IMR-90 (cell line): ENCODE results near the gene TMPRSS5.
"Not testable (repeated sequence)": the region's sequence is repeated elsewhere in the genome, so short reads cannot be mapped to it uniquely, and the experiment has no call there.

Source experiments
- BHLHE40 ChIP-seq: fragments of 150-350 bp; IDR thresholded peaks from 2 replicates; pipeline ENCODE4 v1.6.1; 2016; ENCODE audit warnings: mild to moderate bottlenecking, low read depth, low read length
- CEBPB ChIP-seq: IDR thresholded peaks from 2 replicates; pipeline ENCODE4 v1.6.1; 2012; ENCODE audit warnings: low read depth, low read length, improper control_type of control experiment
- CTCF ChIP-seq: conservative IDR thresholded peaks from 2 replicates; pipeline ENCODE4 v1.5.1; 2012; ENCODE audit warnings: mild to moderate bottlenecking, low read depth, low read length, improper control_type of control experiment
- ELK1 ChIP-seq: fragments of 150-350 bp; IDR thresholded peaks from 2 replicates; pipeline ENCODE4 v1.6.1; 2016; ENCODE audit warnings: low read depth, mild to moderate bottlenecking, low read length, moderate library complexity, borderline replicate concordance
- MAFK ChIP-seq: IDR thresholded peaks from 2 replicates; pipeline ENCODE4 v1.6.1; 2012; ENCODE audit warnings: low read depth, low read length, improper control_type of control experiment
- MAZ ChIP-seq: IDR thresholded peaks from 2 replicates; pipeline ENCODE4 v1.6.1; 2012; ENCODE audit warnings: low read depth, mild to moderate bottlenecking, low read length, improper control_type of control experiment, moderate library complexity, borderline replicate concordance
- MXI1 ChIP-seq: IDR thresholded peaks from 2 replicates; pipeline ENCODE4 v1.6.1; 2012; ENCODE audit warnings: low read depth, mild to moderate bottlenecking, low read length, moderate library complexity, borderline replicate concordance
- POLR2A ChIP-seq: IDR thresholded peaks from 2 replicates; pipeline ENCODE4 v1.6.1; 2012; ENCODE audit warnings: mild to moderate bottlenecking, low read depth, low read length
- RAD21 ChIP-seq: IDR thresholded peaks from 2 replicates; pipeline ENCODE4 v1.6.1; 2012; ENCODE audit warnings: low read length, improper control_type of control experiment
- RCOR1 ChIP-seq: IDR thresholded peaks from 2 replicates; pipeline ENCODE4 v1.6.1; 2012; ENCODE audit warnings: mild to moderate bottlenecking, low read length, improper control_type of control experiment; ENCODE audit not compliant: insufficient replicate concordance
- RFX5 ChIP-seq: IDR thresholded peaks from 2 replicates; pipeline ENCODE4 v1.8.0; 2012; ENCODE audit warnings: low read depth, mild to moderate bottlenecking, low read length, moderate library complexity
- SMC3 ChIP-seq: fragments of 150-350 bp; IDR thresholded peaks from 2 replicates; pipeline ENCODE4 v1.6.1; 2016; ENCODE audit warnings: low read depth, mild to moderate bottlenecking, antibody characterized with exemption, low read length, moderate library complexity
- USF2 ChIP-seq: fragments of 150-350 bp; IDR thresholded peaks from 2 replicates; pipeline ENCODE4 v1.6.1; 2017; ENCODE audit warnings: mild to moderate bottlenecking, antibody characterized with exemption, low read length, low read depth

GRCh38 chr11:113720478-113720877, 14.4 kb upstream of the TMPRSS5 start:
- not testable (repeated sequence) for TF ChIP-seq MXI1, POLR2A, CTCF, CEBPB, RAD21, RFX5, ELK1, RCOR1, USF2, MAFK, SMC3, BHLHE40, MAZ
